ENCODE data around the gene TNFRSF8.
A peak's percentile ranks its signal among the peaks of the same experiment; 100 is the strongest.

TNFRSF8 gene

DNA sequence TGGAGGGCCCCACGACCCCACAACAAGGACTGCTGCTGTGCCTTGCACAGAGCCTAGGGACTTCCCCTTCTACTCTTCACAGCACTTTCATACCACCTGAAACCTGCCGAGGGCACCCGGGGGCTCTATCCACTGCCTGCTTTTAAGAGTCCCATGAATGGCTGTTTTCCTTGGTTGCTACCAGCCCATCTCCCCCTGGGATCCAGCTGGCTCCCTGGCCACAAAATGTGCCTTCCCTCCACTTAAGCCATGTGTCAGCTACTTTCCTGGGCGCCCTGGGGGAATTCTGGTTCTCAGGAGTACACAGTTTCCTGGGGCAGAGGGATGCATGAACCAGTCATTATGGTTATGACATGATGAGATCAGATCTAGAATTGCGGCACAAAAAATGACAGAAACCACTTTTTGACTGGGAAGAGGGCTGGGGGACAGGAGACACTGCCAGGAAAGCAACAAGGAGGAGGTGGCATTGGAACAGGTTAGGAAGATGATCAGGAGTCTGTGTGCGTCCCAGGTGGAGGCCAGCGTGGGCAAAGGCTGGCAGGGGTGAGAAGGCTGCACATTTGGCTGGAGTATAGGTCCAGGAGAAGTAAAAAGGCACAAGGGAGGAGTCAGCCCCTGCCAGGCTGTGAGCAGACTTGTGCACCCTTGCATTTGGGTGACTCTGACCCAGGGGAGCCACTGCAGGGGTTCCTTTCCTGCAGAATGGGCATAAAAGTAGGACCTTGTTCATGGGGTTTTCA, 3.2 kb upstream of the TNFRSF8 start:
- no peak for DNase-seq (ENCODE audit: low spot score)

DNA sequence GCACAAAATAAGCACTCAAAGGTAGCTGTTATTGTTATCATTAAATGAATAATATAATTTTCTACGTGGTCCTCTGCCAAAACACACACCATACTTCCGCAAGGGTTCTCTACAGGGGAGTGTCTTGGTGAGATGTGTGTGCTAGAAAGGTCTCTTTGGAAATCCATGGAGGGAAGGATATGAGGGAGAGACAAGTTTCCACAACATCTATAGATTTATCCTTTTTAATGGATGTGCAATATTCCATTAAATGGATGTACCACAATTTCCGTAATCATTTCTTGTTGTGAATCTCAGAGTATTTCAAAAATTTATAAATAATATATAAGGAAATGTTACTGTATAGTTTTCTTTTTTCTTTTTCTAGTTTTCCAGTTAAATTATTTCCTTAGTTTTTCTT, 2.6 kb upstream of the TNFRSF8 start:
- no peak for DNase-seq (ENCODE audit: low spot score)

DNA sequence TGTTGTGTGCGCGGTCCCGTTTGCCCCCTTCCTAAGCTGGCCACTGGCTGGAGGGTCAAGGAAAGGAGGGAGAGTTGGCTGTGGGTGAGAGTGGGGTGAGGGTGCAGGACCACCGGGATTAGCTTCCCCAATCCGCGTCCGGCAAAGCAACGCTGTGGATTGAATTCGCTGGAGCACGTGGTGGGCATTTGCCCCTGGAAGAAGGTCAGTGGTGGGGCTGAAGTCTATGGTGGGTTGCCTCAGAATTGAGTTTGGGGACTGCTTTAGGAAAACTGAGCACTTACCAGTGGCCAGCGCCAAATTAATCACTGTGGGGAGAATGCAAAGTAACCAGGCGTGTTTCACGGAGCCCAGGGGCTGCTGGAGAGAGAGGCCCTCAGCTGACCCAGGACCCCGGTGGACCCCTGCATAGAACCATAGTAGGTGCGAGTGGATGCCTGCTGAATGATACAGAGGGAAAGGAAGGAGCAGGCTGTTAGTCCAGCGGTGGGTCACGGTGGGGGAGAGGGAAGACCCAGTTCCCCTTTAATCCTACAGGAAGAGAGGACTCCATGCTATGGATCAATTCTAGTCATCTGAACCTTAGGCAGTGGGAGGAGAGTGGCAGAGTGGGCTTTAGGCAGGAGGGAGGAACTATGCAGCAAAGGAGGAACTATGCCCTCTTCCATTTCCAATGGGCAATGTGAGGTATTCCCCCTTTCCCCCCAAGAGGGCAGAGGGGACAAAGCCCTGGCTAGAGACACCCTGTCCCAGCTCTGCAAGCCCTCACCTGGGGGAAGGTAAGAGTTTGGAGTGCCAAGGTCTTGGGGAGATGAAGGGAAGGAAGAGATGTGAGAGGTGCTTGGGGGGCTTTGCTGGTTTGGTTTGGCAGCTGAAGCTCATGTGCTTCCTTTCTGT, 1.2 kb downstream of the TNFRSF8 start:
- no peak for DNase-seq (ENCODE audit: low spot score)

DNA sequence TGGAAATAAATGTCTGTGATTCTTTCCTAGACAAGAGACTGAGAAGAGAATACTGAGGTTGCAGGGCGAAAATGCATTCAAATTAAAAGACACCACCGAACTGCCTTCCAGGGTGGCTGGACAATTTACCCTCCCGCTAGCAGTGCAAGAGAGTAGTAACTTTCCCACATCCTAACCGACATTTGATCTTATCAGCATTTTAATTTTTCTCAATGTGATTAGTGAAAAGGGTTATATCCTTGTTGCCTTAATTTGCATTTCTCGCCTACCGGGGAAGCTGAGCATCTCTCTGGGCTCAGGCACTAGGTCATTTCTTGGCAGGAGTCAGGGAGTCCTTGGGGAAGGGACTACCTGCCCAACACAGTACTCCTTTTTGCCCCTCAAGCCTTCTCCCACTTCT, 2.8 kb downstream of the TNFRSF8 start:
- DNase-seq (ENCODE audit: low spot score) = no peak

DNA sequence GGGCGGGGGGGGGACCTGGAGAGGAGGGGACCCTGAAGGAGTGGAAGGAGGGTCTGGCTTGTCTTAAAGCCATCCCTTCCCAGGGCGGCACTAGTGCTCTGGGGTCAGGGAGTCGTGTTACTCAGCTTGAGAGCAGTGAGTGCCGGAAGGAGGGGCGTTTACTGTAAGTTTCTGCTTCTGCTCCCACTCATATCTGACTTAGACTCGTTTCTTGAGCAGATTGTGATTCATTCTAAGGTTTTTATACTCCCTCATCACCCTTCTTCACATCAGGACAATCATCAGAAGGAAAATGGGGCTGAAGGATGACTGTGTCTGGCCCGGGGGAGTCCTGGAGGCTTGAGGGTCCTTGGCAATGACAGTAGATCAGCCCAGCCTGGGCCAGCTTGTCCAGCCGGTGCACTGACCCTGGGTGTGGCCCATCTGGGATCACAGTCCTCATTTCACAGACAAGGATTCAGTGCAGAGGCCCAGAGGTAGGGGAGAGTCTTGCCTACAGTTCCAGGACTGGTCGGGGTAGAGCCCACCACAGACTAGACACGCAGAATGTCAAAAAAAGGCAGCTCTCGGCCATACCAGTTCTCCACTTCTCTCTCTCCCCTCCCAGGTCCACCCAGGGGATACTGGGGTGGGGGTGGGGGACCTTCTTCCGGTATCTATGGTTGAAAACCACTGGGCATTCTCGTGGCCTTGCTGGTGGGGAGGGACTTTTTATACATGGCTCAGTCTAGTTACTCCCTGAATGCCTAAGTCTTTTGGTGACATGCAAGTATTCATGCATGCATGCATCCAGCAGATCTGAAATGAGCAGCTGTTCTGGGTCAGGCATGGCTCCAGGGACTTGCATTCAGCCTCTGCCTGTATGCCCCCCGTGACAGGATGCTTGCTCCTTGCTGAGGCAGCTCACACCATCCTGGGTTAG, 5.1 kb downstream of the TNFRSF8 start:
- peak; percentile 54 for DNase-seq (ENCODE audit: low spot score)

DNA sequence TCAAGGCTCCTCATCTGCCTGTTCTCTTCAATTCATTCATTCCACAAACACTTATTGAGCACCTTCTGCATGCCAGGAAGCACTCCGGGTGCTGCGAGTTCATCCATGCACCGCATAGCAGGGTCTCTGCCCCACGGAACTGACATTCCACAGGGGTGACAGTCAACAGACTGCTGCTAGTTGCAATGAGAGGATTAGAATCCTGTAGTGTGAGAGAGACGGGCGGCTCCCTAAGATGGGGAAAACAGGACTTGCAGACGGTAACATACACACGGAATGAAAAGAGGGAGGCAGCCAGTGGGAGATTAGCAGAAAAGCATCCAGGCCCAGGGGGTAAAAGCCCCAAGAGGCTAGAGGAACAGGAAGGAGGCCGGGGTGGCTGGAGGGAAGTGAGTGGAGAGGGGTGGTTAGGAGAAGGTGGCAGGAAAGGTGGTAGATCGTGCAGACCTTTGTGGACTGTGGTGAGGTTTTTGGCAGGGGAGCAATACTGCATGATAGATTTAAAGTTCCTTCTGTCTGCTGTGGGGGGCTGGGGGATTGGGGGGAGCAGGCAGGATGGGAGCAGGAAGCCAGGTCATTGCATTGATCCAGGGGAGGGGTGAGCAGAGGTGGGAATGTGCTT, 6.6 kb downstream of the TNFRSF8 start:
- no peak for DNase-seq (ENCODE audit: low spot score)

DNA sequence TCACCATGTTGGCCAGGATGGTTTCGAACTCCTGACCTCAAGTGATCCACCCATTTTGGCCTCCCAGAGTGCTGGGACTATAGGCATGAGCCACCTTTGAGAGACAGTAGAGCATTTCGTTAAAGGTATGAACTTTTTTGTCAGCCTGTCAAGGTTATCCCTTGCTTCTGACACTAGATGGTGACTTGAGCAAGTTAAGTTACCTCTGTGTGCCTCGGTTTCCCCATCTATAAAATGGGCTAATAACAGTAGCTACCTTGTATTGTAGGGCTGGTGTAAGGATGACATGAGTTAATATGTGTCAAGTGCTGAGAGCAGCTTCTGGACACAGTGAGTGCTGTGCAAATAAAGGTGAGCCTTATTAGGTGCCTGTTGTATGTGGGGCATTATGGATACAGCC, 8.8 kb downstream of the TNFRSF8 start:
- DNase-seq (ENCODE audit: low spot score) = no peak

DNA sequence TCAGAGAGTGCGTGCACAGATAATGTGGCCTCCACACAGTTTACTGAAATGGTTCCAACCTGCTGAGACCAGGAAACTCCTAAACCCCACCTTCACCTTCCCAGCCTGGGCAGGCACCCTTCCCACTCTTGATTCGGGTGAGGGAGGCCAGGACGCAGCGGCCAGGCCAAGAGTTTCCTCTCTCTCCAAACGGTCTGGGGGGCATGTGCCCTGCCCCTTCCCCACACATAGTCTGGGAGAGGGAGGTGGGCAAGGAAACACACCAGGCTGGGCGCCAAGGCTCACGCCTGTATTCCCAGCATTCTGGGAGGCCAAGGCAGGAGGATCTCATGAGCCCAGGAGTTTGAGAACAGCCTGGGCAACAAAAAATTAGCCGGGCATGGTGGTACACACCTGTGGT, 9.6 kb downstream of the TNFRSF8 start:
- DNase-seq (ENCODE audit: low spot score) = no peak

DNA sequence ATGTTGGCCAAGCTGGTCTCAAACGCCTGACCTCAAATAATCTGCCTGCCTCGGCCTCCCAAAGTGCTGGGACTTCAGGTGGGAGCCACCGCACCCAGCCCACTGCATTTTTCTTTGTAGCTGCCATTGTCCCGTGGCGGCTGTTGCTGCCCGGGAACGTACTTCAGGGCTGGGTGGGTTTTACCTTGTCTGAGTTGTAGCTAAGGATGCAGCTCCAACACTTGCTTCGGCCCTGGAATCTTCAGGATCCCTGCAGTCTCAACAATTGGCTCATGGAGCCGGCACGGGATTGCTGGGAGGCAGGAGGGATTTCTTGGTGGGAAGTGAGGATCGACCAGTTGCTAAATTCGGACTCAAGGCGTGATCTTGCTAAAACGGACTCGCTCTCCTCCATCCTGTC, 10.7 kb downstream of the TNFRSF8 start:
- no peak for DNase-seq (ENCODE audit: low spot score)

DNA sequence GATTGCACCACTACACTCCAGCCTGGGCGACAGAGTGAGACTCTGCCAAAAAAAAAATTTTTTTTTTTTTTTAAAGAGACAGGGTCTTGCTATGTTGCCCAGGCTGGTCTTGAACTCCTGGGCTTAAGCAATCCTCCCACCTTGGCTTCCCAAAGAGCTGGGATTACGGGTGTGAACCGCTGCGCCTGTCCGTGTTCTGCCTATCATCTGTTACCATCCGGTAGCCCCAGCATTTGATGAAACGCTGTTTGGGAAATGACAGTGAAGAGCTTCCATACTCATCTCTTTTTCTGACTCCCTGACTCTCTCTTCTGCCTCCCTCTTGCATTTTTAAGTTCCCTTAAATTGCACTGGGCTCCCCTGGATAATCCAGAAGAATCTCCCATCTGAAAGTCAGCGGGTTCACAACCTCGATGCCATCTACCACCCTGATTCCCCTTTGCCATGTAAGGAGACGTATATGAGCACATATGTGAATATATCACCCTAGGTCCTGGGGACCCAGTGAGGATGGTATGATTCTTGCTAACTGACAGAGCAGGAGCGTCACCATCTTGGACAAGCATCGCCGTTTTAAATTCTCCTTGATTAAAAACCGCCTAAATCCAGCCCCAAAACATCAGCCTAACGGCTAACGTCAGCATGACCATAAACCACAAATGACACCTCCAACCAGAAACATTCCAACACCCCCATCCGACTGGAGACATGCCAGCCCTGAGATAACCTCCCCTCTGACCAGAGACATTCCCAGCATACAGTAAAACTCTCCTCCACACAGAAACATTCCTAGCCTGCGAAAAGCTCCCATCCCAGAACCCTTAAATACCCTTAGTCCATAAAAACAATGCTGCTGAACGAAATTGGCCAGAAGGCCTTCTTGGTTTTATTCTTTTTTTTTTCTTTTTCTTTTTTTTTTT, 12.4 kb downstream of the TNFRSF8 start:
- DNase-seq (ENCODE audit: low spot score) = peak; percentile 75

DNA sequence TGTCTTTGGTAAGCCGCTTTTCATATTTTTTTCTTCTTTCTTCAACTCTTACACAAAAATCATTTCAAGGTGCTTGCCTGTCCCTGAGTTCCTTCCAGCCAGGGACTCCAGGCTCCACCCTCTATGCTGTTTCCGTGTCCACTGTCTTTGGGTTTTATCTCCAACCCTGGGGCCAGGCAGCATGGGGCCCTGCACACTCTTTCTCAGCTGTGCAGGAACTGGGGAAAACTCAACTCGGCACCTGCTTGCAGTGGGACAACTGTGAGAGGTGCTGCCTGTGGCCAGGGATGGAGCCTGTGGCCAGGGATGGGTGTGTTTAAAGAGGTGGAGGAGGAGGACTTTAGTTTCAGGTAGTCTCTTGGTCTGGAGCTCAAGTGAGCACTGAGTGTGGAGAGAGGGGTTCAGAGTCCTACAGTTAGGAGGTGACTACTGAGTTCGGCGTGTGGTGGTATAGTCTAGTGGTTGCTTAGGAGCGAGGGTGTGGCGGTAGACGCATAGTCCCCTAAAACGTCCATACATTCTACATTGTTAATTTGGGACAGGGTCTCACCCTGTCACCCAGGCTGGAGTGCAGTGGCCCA, 13.4 kb downstream of the TNFRSF8 start:
- no peak for DNase-seq (ENCODE audit: low spot score)

DNA sequence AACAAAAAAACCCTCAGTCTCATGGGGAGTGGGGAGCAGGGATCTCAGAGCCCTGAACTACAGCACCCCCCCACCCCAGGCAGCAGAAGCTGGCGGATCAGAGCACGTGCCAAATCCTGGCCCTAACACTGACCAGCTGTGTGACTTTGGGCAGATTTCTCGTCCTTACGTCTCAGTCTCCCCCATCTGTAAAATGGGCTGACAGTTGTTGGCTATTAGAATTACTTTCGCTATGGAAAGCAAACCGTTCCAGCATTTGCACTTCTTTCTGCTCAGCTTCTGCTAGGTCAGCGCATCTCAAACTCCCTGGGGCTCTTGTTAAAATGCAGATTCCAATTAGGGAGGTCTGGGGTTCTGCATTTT, 15.5 kb downstream of the TNFRSF8 start:
- DNase-seq (ENCODE audit: low spot score) = no peak

DNA sequence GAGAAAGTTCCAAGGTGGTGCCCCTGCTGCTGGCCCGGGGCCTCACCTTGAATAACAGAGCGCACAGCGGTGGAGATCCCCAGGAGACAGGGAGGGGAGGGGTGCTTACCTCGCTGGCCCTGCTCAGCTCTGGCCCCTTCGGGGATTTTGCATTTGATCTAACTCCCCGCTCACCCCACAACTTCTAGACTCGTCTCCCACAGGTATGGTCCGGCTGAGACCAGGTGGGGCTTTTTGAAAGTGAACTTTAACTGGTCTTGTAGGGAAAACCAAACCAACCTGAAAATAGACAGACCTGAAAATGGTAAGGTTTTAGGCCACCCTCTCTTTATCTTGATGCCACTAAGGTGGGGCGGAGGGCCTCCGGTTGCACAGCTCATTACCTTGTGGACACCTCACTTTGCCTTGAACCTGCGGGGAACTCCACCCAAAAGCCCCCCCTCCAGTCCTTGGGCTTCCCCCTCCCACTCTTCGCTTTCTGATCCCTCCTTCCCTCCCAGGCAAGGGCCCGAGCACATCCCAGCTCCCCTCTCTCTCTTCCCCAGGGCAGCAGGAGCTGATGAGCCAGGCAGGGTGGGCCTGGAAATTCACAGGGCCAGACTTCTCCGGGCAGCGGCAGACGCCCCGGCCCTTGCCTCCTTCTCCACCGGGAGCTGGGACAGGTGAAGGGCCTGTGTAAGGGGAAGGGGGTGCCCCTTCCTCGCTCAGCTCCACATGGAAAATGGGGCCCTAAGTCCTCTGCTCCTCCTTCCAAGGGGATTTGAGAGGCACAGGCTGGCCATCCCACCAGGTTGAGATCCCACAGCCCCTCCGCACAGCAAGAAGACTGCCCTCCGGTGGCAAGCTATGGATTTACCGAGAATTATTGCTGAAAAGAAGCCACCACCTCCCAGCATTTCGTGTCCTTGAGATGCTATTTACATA, 16.1 kb downstream of the TNFRSF8 start:
- DNase-seq (ENCODE audit: low spot score) = peak; percentile 72

DNA sequence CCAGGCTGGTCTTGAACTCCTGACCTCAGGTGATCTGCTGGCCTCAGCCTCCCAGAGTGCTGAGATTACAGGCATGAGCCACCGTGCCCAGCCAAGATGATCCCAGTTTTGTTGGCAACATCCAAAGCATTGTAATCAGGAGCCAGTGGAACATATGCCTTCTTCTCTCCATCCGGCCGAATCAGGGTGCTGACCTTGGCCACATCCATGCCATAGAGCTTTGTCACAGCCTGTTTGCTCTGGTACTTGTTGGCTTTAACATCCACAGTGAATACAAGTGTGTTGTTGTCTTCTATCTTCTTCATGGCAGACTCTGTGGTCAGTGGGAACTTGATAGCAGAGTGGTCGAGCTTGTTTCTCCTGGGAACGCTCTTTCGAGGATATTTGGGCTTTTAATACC, 17.1 kb downstream of the TNFRSF8 start:
- no peak for DNase-seq (ENCODE audit: low spot score)

DNA sequence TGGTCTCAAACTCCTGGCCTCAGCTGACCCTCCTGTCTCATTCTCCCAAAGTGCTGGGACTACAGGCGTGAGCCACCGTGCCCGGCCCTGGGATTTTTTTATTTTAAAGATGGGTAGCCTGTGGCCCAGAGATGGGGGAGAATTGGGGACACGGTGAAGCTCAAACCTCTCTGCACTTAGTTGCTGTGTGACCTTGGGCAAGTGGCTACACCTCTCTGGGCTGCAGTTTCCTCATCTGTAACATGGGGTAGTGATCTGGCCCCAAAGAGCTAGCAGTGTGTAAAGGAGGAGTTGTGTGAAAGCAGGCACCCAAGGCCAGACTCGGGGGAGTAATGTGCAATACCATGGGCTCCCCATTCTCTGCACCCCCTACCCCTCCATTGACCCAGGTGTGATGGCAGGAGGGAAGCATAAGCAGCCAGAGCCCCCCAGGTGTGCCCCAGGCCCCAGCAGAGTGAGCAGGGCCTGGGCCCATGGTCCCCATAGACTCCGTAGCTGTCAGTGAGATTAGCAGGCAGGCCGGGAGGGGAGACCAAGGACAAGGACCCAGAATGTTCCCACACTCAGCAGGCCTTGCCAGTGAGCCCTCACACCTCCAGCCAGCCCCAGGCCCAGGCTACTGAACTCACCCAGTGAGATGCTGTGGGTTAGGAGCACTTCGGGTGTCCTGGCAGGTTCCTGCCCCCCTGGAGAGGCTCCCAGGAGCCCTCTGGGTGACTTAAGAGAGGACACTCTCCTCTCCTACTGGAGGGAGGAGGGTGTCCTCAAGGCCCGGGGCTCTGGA, 17.9 kb downstream of the TNFRSF8 start:
- DNase-seq (ENCODE audit: low spot score) = no peak

DNA sequence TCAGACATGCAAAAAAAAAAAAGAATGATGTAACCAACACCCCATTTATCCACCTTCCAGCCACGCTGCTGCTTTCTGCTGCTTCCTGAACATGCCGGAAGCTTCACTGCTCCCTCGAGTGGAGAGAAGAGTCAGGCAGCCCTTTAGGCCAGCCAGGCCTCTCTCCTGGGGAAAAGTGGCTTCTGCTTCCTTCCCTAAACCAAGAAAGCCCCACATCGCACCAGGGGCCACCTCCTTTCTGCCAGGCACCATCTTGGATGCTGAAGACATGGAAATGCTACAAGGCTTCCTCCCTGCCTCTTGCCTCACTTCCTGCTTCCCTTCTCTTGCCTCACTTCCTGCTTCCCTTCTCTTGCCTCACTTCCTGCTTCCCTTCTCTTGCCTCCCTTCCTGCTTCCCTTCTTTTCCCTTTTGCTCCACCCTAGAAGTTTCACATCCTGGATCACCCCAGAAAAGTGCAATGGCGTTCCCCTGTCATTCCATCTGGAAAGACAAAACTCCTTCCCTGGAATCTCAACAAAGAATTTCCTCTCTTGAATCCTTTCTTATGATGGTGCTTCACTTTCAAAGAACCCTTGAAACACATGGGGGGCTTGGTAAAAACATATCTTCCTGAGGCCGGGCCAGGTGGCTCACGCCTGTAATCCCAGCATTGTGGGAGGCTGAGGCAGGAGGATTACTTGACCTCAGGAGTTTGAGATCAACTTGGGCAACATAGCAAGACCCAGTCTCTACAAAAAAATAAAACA, 18.7 kb downstream of the TNFRSF8 start:
- no peak for DNase-seq (ENCODE audit: low spot score)

DNA sequence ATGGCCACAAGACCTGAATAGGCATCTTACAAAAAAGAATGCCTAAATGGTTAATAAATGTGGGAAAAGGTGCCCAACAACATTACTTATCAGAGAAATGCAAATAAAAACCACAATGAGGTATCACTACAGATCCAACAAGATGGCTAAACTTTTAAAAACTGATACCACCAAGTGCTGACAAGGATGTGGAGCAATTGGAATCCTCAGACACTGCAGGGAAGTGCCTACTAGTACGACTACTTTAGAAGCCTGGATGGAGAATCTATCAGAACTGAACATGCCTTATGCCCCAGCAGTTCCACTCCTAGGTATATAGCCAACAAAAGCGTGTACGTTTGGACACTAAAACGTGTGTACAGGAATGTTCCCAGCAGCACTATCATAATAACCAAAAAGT, 19.9 kb downstream of the TNFRSF8 start:
- no peak for DNase-seq (ENCODE audit: low spot score)

DNA sequence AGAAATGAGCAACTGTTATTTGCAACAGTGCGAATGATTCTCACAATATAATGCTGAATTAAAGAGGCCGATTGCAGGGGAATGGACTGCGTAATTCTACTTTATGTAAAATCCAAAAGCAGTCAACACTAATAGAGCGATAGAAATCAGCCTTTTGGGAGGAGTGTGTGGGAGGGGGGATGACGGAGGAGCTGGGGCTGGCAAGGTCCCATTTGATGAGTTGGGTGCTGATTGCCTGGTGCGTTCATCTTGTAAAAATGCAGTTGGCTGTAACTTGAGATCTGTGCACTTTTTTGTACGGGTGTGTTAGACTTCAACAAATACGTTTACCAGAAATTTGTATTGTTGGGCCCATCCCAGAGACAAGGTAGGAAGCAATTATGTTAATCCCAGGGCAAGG, 20.7 kb downstream of the TNFRSF8 start:
- DNase-seq (ENCODE audit: low spot score) = no peak

Measured in AG08395 (cell line).